Right ventricle myocardium inferior (tissue), 1 donor: Measurements from ENCODE around the gene SBK3. TPM values are rescaled to one million over a fixed set of nuclear protein-coding genes. Genes with fewer than 3 reads are reported as not detected.
A peak's percentile ranks its signal among the peaks of the same experiment; 100 is the strongest.
"Not testable (repeated sequence)": the region's sequence is repeated elsewhere in the genome, so short reads cannot be mapped to it uniquely, and the experiment has no call there.

Experiments
- ATAC-seq: fragments of 200-7000 bp; cut with Tn5 transposase; one replicate; pipeline ENCODE4 v1.9.1; 2020; ENCODE audit warnings: mild to moderate bottlenecking, moderate library complexity
- DNase-seq: peaks from one replicate; pipeline ENCODE4 v3.0.0; 2021; ENCODE audit errors: missing footprints
- intact Hi-C: fragments of 100-400 bp; cut with DNase I; formaldehyde crosslinking; loops from one replicate; pipeline ENCODE4 v1.11.0; 2022
- total RNA-seq: library from RNA; stranded (reverse); fragmentation: NEBNext Ultra II Directional; extraction: Animal tissue kit (Norgen Biotek cat#: 25700); gene quantifications from one replicate; pipeline ENCODE4 v1.2.1, GENCODE V29; 2021
- donor health status: DM: no; HTN: yes; CAD: no; lungs with severe emphysema.

Gene SBK3
- total RNA-seq, 1 donor from 2014 or later, result 17.6 TPM

DNA sequence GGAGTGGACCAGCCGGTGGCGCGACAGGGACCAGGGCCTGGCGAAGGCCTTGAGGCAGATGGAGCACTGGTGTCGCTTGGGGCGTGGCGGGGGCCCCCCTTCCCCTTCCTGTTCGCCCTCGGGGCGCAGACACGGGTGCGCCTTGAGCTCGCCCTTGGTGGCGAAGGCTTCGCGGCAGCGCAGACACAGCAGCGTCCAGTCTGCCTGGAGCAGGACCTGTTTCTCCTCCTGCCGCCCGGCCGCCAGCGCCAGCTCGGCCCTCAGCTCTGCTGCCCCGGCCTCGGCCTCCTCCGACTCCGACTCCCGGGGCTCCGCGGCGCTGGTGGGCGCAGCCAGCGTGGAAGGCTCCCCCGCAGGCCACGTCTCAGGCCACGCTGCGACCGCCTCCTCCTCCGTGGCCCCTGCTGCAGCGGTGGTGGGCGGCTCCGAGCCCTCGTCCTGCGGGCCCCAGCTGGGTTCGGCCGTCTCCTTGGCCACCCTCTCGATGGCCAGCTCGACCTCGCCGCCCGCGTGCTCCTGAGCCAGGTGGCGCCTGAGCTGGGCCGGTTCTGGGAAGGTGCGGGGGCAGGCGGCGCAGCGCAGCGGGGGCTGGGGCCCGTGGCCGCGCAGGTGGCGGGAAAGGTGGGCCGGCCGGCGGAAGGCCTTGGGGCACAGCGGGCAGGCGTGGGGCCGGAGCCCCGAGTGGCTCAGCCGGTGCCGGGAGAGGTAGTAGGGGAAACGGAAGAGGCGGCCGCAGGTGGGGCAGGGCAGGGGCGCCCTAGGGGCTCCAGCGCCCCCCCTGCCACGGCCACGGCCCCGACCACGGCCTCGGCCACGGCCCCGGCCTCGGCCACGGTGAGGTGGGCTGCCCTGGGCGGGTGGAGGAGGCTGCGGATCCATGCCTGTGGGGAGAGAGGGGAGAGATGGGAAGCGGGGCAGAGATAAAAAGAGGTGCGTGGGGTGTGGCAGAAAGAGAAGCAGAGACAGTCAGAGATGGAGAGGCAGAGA is 33.7 kb upstream of the SBK3 start:
- no peak for DNase-seq
- no peak for ATAC-seq
- intact Hi-C loops, result no loop called here

DNA sequence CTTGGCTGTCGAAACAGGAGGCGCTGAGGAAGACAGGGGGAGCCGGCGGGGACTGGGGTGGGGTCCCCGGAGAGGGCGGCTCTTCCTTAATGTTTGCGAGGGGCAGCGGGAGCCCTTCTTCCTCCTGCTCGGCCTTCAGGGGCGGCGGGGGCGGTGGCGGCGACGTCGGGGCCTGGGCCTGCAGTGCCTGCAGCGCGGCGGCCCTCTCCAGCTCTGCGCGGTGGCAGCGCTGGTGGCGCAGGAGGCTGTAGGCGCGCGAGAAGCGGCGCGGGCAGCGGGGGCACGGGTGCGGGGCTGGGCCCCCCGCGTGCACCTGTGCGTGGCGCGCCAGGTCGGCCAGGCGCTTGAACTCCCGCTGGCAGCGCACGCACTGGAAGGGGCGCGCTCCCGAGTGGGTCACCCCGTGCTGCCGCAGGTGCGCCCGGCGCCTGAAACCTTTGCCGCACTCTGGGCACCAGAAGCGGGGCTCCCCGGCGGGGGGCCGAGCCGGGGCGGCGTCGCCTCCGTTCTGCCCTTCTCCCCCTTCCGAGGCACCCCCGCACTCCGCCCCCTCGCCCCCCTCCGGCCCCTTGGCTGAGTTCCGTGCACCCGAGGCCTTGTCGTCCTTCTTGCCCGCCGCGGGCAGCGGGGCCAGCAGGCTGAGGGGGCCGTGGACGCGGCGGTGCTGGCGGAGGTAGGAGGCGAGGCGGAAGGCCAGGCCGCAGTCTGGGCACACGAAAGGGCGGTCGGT is 32.9 kb upstream of the SBK3 start:
- DNase-seq, result no peak
- intact Hi-C loops, result no loop called here
- ATAC-seq, result no peak

DNA sequence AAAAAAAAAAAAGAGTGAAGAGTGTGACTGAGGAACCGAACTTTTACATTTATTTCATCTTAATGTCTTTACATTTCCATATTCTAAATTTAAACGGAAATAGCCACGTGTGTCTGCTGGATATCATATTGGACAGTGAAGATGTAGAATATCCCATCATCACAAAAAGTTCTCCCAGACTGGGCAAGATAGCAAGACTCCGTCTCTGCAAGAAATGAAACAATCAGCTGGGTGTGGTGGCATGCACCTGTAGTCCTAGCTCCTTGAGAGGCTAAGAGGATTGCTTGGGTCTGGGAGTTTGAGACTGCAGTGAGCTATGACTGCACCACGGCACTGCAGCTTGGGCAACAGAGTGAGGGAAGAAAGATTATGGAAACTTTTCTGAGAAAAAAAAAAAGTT is 31.4 kb upstream of the SBK3 start:
- DNase-seq, result no peak
- intact Hi-C loops, result no loop called here
- ATAC-seq, result no peak

DNA sequence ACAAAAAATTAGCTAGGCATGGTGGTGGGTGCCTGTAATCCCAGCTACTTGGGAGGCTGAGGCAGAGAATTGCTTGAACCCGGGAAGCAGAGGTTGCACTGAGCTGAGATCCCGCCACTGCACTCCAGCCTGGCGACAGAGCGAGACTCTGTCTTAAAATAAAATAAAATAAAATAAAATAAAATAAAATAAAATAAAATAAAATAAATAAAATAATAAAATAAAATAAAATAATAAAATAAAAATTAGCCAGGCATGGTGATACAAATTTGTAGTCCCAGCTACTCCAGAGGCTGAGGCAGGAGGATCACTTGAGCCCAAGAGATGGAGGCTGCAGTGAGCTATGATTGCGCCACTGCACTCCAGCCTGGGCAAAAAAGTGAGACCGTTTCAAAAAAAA is 28.6 kb upstream of the SBK3 start:
- ATAC-seq, DNase-seq, intact Hi-C loops: not testable (repeated sequence)

DNA sequence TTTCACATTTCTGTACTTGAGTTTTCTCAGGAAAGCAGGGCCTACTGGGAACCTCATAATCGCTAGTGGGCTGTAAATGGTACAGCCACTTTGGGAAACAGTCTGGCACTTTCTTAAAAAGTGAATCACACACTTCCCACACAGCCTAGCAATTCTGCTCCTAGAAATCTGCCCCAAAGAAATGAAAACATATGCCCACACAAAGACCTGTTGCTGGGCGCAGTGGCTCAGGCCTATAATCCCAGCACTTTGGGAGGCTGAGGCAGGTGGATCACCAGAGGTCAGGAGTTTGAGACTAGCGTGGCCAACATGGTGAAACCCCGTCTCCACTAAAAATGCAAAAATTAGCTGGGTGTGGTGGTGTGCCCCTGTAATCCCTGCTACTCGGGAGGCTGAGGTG is 24.1 kb upstream of the SBK3 start:
- ATAC-seq, DNase-seq, intact Hi-C loops: not testable (repeated sequence)

DNA sequence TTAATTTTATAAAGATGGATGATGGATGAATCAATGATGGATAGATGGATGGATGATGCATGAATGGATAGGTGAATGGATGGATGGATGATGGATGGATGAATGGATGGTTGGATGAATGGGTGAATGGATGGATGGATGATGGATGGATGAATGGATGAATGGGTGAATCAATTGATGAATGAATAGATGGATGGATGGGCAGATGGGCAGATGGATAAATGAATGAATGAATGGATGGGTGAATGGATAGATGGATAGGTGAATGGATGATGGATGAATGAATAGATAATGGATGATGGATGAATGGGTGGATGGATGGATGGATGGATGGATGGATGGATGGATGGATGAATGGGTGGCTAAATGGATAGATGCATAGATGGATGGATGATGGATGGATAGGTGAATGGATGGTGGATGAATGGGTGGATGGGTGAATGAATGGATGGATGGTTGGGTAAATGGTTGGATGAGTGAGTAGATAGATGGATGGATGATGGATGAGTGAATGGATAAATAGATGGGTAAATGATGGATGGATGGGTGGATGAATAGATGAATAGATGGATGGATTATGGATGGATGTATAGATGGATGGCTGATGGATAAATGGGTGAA is 22.5 kb upstream of the SBK3 start:
- intact Hi-C loops, result no loop called here
- DNase-seq (no peak), ATAC-seq (no peak)

DNA sequence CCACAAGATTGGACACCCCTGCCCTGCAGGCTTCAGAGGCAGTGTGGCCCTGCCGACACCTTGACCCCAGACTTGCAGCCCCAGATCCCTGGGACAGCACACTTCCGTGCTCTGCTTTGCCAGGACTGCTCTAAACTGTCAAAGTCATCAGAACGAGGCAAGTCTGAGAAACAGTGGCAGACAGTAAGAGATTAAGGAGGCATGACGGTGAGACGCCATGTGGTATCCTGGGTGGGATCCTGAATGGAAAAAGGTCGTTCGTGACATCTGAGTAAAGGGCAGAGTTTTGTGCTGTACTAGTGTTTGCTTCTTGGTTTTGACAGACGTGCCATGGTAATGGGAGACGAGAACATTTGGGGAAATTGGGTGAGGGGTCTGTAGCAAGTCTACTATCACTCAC is 21.5 kb upstream of the SBK3 start:
- intact Hi-C loops, result no loop called here
- ATAC-seq (no peak), DNase-seq (no peak)

DNA sequence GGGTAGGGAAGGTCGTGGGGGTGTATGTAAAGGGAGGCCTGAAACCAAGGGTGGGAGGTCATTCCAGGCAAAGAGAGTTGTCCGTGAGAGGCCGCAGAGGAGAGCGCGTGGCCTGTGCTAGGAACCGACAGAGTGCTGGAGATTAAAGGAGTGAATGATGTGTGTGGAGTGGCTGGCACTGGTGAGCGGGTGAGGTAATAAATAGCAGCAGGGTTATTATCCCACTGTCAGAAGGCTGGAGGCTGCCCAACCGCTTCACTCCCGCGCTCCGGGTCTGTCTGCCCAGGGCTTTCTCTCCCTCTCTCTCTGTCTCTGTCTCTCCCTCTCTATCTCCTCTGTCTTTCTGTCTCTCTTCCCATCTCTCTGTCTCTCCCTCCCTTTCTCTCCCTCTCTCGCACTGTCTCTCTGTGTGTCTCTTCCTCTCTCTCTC is 17.9 kb upstream of the SBK3 start:
- ATAC-seq (peak; percentile 90), DNase-seq (peak; percentile 79)
- intact Hi-C loops, result loop anchor here (1.0 kb wide), 1 partner anchor 16 kb away; no protein-coding TSS in a partner anchor

DNA sequence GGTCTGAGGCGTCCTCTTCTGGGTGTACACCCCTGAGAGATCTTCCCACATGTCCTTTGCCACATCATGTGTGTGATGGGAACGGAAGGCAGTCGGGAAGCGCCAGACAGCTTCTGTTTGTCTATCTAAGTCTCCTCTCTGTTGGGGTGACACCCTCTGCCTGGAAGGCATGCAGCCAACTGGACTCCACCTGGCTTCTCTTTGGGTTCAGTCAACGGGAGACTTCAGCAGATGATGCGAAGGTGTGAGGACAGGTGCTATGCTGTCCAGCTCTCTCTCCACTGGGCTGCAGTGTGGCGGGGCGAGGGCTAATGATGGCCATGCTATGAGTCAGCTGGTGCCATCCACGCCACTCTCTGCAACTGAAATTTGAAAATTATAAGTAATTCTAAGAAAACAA is 14.3 kb upstream of the SBK3 start:
- DNase-seq, result no peak
- intact Hi-C loops, result no loop called here
- ATAC-seq, result no peak

DNA sequence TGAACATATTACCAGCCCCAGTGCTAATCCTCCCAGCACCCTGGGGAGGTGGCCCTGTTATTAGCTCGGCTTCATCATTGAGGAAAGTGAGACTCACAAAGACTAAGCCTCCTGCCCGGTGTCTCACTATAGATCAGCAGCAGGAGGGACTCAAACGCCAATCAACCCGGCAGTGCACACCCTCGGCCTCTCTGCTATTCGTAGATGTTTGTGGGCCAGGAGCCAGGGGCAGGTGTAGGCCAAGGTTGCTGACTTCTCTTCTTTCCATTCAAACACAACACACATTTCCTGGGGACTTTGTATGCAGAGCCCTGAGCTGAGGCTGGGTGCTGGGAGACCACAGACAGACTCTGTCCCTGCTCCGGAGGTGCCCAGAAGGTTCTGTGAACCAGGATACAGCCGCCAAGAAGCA is 9.4 kb upstream of the SBK3 start:
- DNase-seq (no peak), ATAC-seq (no peak)
- intact Hi-C loops, result no loop called here

DNA sequence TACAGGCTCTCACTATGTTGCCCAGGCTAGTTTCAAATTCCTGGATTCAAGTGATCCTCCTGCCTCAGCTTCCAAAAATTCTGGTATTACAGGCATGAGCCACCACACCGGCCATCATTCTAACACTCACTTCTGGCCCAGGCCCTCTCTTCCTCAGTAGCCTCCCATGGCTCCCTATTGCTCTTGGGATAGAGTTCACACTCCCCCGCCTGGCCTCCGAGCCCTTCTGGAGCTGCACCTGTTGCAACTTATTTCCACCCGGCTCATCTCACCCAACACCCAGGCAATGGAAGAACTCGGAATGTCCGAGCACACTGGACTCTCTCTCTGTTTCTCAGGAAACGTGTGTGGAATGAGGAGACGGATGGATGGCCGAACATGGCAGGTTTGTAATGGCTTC is 9.0 kb upstream of the SBK3 start:
- ATAC-seq, result no peak
- intact Hi-C loops, result no loop called here

DNA sequence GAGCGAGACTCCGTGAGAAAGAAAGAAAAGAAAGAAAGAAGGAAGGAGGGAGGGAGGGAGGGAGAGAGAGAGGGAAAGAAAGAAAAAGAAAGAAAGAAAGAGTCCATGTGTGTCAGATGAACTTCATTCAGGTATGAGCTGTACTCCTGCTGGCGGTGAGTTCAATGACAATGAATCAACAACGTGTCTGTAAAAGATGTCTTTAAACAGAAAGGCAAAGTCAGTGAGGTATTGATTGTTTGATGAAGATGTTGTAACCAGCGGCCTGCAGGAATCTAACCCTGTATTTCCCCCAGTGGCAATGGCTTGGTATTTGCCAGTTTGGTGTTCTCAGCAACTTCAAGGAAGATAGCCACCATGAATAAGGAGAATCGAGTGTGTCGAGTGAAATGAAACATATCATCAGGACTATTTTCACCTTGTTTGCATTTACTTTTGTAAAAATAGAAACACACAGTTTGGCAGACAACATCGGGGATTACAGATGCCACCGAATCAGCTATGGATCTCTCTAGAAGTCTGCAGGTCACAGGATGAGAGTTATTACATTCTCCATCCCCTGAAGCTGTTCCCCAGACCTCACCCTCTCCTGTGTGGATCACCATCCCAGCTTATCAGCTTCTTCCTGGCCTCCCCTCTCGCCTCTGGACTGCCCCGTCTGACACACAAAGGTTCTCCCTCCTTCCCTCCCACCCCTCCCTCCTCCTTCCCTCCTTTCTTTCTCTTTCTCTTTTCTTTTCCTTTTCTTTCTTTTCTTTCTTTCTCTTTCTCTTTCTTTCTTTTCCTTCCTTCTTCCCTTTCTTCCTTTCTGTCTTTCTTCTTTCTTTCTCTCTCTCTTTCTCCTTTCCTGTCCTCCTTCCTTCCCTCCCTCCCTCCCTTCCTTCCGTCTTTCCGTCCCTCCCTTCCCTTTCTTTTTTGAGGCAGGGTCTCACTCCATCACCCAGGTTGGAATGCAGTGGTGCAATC is 8.2 kb upstream of the SBK3 start:
- intact Hi-C loops, result no loop called here
- ATAC-seq, result no peak

More for the DNA sequence above, 9.0 kb upstream of the SBK3 start:
- no peak for DNase-seq

DNA sequence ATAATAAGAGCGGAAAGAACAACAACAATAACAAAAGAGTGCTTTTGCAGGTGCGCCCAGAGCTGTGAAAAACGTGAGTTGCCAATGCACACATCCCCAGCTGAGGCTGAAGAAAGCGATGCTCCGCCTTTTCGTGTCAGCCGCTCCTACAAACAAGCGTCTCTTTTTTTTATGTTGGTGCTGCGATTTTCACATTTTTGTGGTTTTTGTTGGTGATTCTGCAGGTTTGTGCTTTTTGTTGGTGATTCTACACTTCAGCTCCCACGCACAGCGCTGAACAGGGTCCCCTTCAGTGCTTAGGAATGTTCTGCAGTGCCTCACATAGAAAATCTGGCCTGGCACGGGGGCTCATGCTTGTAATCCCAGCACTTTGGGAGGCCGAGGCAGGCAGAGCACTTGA is 7.3 kb upstream of the SBK3 start:
- no peak for ATAC-seq
- intact Hi-C loops, result no loop called here
- no peak for DNase-seq

More for the DNA sequence above, 8.2 kb upstream of the SBK3 start:
- DNase-seq, result no peak

DNA sequence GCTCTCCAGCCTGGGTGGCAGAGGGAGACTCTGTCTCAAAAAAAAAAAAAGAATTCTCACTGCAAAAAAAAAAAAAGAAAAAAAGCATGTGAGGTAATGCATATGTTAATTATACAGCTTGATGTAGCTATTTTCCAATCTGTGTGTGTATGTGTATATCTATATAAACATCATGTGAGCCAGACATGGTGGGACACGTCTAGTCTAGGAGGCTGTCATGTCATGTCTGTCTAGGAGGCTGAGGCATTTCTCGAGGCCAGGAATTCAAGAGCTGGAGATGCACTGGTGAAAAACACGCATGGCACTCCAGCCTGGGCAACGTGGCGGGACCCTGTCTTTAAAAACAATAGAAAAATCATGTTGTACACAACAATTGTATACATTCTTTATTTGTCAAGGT is 6.9 kb upstream of the SBK3 start:
- DNase-seq, result no peak
- intact Hi-C loops, result no loop called here

DNA sequence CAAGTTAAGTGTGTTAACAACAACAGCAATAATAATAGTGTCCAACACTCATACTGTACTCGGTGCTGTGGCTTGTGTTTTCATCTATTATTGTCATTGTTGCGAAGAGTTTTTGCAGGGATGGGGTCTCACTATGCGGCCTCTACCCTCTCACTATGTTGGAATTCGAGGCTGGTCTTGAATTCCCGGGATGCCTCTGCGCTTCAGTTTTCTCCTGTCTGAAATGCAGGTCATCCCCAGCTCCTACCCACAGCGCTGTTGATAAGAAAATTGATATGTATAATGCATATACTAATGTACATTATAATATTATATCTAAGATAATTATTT is 4.9 kb upstream of the SBK3 start:
- ATAC-seq (no peak), DNase-seq (no peak)
- intact Hi-C loops, result no loop called here

More for the DNA sequence above, 6.9 kb upstream of the SBK3 start:
- ATAC-seq, result no peak

DNA sequence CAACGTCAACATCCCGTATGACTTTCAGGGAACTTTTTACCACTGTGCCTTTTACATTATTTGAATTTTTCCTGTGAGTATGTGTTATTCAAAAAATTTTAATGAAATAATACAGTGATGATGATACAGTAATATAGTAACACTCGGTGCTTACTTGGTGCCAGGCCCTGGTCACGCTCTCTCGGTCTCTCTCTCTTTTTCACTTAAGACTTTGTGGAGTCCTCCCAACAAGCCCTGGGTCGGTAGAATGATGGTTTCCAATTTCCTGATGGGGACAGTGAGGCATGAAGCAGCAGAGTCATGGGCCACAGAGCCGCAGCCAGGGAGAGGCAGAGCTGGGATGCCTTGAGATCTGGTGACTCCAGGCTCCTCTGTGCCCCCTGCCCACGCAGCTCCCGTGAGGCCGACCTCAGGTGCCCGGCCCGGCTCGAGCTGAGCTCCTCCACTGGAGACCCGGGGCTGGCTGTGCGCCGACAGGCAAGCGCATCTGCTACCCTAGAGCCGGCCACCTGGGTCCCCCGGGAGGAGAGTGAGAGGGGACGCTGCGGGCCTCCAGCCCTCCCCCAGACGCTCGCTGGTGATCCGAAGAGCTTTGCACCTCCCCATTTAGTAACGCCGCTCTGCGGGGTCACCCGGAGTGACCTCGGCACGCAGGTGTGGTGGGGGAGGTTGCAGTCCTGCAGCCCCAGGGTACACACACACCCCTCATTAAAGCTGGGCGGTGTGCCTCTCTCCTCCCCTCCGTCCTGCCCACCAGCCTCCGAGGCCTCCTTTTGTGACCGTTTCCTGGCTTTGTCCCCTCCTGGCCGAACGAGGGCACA is 4.4 kb upstream of the SBK3 start:
- DNase-seq, result no peak

DNA sequence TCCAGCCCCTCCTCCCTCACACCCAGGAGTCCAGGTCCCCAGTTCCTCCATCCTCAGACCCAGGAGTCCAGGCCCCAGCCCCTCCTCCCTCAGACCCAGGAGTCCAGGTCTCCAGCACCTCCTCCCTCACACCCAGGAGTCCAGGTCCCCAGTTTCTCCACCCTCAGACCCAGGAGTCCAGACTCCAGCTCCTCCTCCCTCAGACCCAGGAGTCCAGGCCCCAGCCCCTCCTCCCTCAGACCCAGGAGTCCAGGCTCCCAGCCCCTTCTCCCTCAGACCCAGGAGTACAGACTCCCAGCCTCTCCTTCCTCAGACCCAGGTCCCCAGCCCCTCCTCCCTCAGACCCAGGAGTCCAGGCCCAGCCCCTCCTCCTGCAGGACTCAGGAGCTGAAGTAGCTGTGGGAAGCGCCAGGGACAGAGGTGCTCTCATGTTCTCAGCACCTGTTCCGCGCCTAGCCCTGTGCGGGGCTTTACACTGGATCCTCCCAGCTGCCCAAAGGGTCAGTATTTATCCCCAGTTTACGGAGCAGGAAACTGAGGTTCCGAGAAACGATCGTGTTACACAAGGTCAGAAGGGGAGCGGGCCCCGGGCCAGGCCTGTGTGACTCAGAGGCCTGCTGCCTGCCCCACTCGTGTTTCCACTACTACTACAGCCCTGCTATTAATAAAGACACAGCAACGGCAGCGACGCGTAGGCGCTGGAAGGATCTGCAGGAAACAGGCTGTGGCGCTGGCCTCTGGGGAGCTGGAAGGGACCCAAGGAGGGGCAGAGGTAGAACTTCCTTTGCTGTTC is 1.7 kb upstream of the SBK3 start:
- intact Hi-C loops, result loop anchor here (1.0 to 5.0 kb wide), 3 partner anchors 16 to 54 kb away; partner anchors contain the start of gene ZNF579
- DNase-seq (peak; percentile 87), ATAC-seq (peak; percentile 72)

More for the DNA sequence above, 4.4 kb upstream of the SBK3 start:
- intact Hi-C loops, result loop anchor here (5.0 kb wide), 1 partner anchor 33 kb away; the partner anchor contains the start of gene ZNF579
- no peak for ATAC-seq
